ENCODE results near the gene ENOX1.

ENOX1 gene

DNA sequence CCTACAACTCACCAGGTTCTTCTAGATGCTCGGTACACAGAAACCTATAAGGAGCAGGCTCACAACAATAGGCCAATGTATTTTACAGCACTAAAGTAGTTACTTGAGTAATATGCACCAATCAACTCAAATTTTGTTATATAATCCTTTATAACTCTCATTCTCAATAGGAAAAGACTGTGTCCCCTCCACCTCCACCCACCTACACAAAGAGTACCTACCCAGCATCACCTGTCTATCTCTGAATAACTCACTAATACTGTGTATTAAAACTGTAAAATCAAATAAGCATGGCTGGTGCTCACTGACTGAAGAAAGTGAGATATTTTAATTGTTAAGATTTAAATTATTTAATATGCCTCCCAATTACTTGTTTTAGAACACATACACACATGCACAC lies 146.3 kb downstream of the ENOX1 start:
- DNase-seq (ENCODE audit: low read depth) = no peak
- H3K4me3 ChIP-seq (replicated peaks; ENCODE audit: low read depth, low read length) = no peak overlapping the region
- TF ChIP-seq, protein P1, sequence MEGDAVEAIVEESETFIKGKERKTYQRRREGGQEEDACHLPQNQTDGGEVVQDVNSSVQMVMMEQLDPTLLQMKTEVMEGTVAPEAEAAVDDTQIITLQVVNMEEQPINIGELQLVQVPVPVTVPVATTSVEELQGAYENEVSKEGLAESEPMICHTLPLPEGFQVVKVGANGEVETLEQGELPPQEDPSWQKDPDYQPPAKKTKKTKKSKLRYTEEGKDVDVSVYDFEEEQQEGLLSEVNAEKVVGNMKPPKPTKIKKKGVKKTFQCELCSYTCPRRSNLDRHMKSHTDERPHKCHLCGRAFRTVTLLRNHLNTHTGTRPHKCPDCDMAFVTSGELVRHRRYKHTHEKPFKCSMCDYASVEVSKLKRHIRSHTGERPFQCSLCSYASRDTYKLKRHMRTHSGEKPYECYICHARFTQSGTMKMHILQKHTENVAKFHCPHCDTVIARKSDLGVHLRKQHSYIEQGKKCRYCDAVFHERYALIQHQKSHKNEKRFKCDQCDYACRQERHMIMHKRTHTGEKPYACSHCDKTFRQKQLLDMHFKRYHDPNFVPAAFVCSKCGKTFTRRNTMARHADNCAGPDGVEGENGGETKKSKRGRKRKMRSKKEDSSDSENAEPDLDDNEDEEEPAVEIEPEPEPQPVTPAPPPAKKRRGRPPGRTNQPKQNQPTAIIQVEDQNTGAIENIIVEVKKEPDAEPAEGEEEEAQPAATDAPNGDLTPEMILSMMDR (IDR thresholded peaks at IDR 0.05; ENCODE audit: low read length, missing control alignments) = no peak

DNA sequence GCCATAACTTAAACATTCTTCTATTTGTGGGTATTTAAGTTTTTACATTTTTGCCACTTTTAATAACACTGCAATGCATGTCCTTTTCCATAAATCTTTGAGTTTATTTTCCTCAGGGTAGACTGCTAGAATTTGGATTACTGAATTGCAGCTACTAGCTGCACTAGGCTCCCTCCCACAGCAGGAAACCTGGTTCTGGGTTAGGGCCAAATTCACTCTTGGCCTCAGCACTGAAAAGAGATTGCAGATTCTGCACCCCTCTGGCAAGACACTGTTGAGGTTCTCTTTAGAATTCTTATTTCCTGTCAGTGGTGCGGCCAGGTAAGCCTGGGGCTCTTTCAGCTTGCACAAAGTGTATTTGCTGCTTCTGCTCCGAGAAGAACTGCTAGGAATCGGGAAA lies 155.7 kb downstream of the ENOX1 start:
- TF ChIP-seq, protein P1 (IDR thresholded peaks at IDR 0.05; ENCODE audit: low read length, missing control alignments) = no peak

DNA sequence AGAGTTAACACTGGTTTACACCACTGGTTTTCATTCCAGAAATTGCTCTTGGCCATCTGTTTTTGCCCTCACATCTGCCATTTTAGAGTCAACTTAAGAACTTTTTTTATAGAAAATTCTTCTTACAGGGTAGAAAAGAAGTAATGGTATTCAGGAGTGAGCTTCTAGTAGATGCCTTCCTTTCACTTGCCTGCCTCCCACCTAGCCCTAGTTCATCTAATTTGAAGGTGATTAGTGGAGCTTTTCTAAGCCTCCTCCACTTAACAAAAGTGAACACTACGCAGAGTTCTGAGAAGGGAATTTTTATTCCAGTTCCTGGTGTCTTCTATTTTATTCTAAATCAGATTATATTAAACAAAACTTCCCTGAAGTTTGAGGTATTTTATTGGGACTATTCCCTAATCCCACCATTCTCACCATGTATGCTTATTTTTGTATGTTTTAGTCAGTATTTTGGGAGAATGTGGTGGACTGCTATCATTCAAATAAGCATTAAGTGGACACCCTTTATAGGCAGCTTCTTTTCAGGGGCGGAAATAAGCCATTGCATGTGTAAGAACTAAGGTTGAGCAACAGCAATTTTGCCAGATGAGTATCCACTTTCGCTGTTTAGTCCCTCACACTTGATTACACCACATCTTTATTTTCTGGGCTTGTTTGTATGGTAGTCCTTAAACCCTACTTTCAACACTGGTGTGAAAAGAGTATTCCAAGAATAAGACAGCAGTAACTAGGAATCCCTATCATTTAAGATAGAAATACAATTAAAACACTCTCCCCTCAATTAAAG lies 156.9 kb downstream of the ENOX1 start:
- H3K4me3 ChIP-seq (replicated peaks; ENCODE audit: low read depth, low read length) = no peak overlapping the region
- DNase-seq (ENCODE audit: low read depth) = peak; percentile 18
- TF ChIP-seq, protein P1 (IDR thresholded peaks at IDR 0.05; ENCODE audit: low read length, missing control alignments) = no peak

More for the DNA sequence above, 155.7 kb downstream of the ENOX1 start:
- DNase-seq (ENCODE audit: low read depth) = peak; percentile 8
- H3K4me3 ChIP-seq (replicated peaks; ENCODE audit: low read depth, low read length) = no peak overlapping the region

DNA sequence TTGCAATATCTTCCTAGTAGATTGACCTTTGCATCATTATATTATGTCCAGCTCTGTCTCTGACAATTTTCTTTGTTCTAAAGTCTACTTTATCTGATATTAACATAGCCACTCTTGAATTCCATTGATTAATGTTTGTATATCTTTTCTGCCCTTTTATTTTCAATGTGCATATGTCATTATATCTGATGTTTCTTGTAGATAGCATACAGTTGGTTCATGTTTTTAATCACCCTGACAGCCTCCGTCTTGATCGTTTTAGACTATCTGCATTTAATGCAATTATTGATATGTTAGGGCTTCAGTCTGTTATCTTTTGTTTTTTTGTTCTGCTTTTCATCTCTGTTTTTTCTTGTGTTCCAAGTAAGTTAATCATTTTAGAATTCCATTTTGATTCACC lies 159.8 kb downstream of the ENOX1 start:
- no peak for DNase-seq (ENCODE audit: low read depth)
- TF ChIP-seq, protein P1 (IDR thresholded peaks at IDR 0.05; ENCODE audit: low read length, missing control alignments) = no peak

DNA sequence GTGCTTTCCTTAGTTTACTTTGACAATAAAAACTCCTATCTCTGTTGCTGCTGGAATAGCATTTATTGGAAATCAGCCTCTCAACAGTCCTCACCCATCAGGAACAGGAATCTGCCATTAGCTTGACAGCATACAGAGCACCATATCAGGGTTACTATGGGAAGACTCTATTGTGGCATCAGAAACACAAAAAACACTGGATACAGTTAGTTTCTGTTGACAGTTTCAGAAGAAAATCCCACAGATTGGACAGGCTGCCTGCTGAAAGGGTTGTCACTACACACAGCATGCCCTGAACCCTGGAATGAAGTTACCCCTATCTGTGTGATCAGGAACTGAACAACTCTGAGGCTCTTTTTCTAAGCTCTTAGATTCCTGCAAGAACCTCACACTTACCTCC lies 172.7 kb downstream of the ENOX1 start:
- H3K4me3 ChIP-seq (replicated peaks; ENCODE audit: low read depth, low read length) = no peak overlapping the region
- TF ChIP-seq, protein P1 (IDR thresholded peaks at IDR 0.05; ENCODE audit: low read length, missing control alignments) = no peak
- DNase-seq (ENCODE audit: low read depth) = no peak

More for the DNA sequence above, 159.8 kb downstream of the ENOX1 start:
- H3K4me3 ChIP-seq (replicated peaks; ENCODE audit: low read depth, low read length) = no peak overlapping the region

DNA sequence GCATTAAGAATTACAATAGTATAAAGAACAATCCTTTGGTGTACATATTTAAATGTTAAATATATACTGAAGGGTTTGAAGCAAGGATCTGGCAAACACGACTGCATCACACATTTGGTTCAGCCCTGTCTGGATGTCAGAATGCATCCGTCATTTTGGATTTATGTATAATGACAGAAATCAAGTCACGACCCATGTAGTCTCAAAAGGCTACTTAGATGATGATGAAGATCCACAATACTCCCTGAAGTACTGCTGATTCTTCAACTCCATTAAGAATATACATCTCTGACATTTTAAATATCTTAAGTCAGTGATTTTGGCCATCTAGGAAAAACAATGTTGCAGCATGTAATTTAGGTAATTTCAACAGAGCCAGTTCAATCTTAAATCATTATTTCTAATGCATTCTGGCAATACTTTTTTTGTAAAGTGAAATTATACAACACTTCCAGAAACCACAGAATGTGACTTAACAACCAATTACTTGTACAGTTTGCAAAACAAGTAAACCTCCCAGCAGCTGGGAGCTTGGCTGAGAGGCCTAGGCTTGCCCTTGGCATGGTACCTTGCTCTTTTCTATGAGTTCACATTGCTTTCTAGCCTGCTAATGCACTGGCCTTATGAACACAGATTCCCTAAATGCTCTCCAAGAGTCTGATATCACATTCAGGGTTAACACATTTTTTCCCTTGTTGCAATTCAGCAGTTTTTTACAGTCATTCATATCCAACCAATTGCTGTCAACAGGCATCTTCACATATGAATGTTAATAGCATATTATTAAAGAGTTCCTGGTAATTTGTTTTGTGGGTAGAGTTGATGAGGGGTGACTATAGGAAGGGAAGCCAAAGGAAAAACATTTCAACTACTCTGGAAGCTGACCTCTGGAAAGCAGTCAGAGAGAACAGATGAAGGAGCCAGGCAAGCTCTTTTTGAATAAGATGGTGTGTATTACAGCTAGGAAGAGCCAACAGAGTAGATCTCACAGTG lies 175.2 kb downstream of the ENOX1 start:
- DNase-seq (ENCODE audit: low read depth) = no peak
- TF ChIP-seq, protein P1 (IDR thresholded peaks at IDR 0.05; ENCODE audit: low read length, missing control alignments) = no peak
- H3K4me3 ChIP-seq (replicated peaks; ENCODE audit: low read depth, low read length) = no peak overlapping the region
